HCEC 1CT (cell line): ENCODE measurements around the gene CXCL5.
"Not testable (repeated sequence)": the region's sequence is repeated elsewhere in the genome, so short reads cannot be mapped to it uniquely, and the experiment has no call there.

ENCODE experiments used
- DNase-seq: peaks from one replicate; pipeline ENCODE4 v3.0.0-alpha.2; 2017

CXCL5 gene

GRCh38 chr4:74014332-74014731 is 15.9 kb upstream of the CXCL5 start:
- DNase-seq = no peak

GRCh38 chr4:74013264-74013663 is 14.8 kb upstream of the CXCL5 start:
- DNase-seq = no peak

GRCh38 chr4:74012130-74012529 is 13.7 kb upstream of the CXCL5 start:
- DNase-seq = no peak

- DNase-seq = no peak
Measured at GRCh38 chr4:74009307-74009706, 10.8 kb upstream of the CXCL5 start.

- DNase-seq = peak; percentile 62
Measured at GRCh38 chr4:74006009-74006476, 7.6 kb upstream of the CXCL5 start.

- DNase-seq = peak; percentile 19
Measured at GRCh38 chr4:74005528-74005927, 7.1 kb upstream of the CXCL5 start.

- no peak for DNase-seq
Measured at GRCh38 chr4:74004668-74005067, 6.2 kb upstream of the CXCL5 start.

GRCh38 chr4:74000301-74000700 is 1.8 kb upstream of the CXCL5 start:
- no peak for DNase-seq

- DNase-seq = no peak
Measured at GRCh38 chr4:73992050-73992449, 6.4 kb downstream of the CXCL5 start.

- no peak for DNase-seq
Measured at GRCh38 chr4:73991742-73992000, 6.8 kb downstream of the CXCL5 start.

GRCh38 chr4:73990988-73991741 is 7.3 kb downstream of the CXCL5 start:
- no peak for DNase-seq

GRCh38 chr4:73989928-73990327 is 8.5 kb downstream of the CXCL5 start:
- no peak for DNase-seq

GRCh38 chr4:73989031-73989430 is 9.4 kb downstream of the CXCL5 start:
- no peak for DNase-seq

- DNase-seq = no peak
Measured at GRCh38 chr4:73988061-73988460, 10.4 kb downstream of the CXCL5 start, which contains the start of gene PPBP. PPBP (minus strand) TSS chr4:73988190; CDS start chr4:73988103, 87 bp downstream.

- DNase-seq = no peak
Measured at GRCh38 chr4:73985528-73985852, 13.0 kb downstream of the CXCL5 start.

- peak; percentile 51 for DNase-seq
Measured at GRCh38 chr4:73984736-73985527, 13.5 kb downstream of the CXCL5 start.

GRCh38 chr4:73981175-73981574 is 17.3 kb downstream of the CXCL5 start:
- DNase-seq = not testable (repeated sequence)

- no peak for DNase-seq
Measured at GRCh38 chr4:73979407-73979957, 19.0 kb downstream of the CXCL5 start.

GRCh38 chr4:73978886-73979285 is 19.6 kb downstream of the CXCL5 start:
- DNase-seq = peak; percentile 79

- no peak for DNase-seq
Measured at GRCh38 chr4:73976716-73977115, 21.8 kb downstream of the CXCL5 start.

GRCh38 chr4:73976217-73976616 is 22.3 kb downstream of the CXCL5 start:
- no peak for DNase-seq

GRCh38 chr4:73974352-73974751 is 24.1 kb downstream of the CXCL5 start:
- DNase-seq = no peak

- no peak for DNase-seq
Measured at GRCh38 chr4:73970945-73971344, 27.5 kb downstream of the CXCL5 start.

- no peak for DNase-seq
Measured at GRCh38 chr4:73970011-73970410, 28.5 kb downstream of the CXCL5 start.
